Tibial nerve (tissue), 4 donors: Measurements from ENCODE around the gene PAIP2. TPM values are rescaled to one million over a fixed set of nuclear protein-coding genes. Genes with fewer than 3 reads are reported as not detected.

Experiments used
- DNase-seq, 2 donors: peaks; one replicate each; pipeline ENCODE4 v3.0.0-alpha.2; 2019; ENCODE audit warnings: low spot score in 2 of 2
- H3K27ac ChIP-seq, 4 donors: fragments of 200-600 bp; sonication (generic) in 3 of 4; one replicate each; pipeline ENCODE4 v1.5.1; 2017 to 2019; ENCODE audit warnings: mild to moderate bottlenecking in 1 of 4
- H3K27me3 ChIP-seq, 2 donors: fragments of 200-600 bp; sonication (generic) in 1 of 2; one replicate each; pipeline versions ENCODE4 v1.5.1 to v1.6.0; 2017 to 2019
- H3K36me3 ChIP-seq, 3 donors: fragments of 200-600 bp; sonication (generic); one replicate each; pipeline ENCODE4 v1.5.1; 2018 to 2019
- H3K4me1 ChIP-seq, 4 donors: fragments of 200-600 bp; sonication (generic) in 3 of 4; one replicate each; pipeline ENCODE4 v1.5.1; 2017 to 2019
- H3K4me3 ChIP-seq, 4 donors: fragments of 200-600 bp; sonication (generic) in 3 of 4; one replicate each; pipeline ENCODE4 v1.5.1; 2017 to 2019; ENCODE audit warnings: mild to moderate bottlenecking in 1 of 4, moderate library complexity in 1 of 4
- H3K9me3 ChIP-seq, 4 donors: fragments of 200-600 bp; sonication (generic) in 3 of 4; one replicate each; pipeline ENCODE4 v1.5.1; 2017 to 2019
- EP300 ChIP-seq, 2 donors: sonication (generic); formaldehyde crosslinking; IDR thresholded peaks; one replicate each; pipeline ENCODE4 v1.6.1; 2017; ENCODE audit warnings: antibody characterized with exemption in 2 of 2, mild to moderate bottlenecking in 1 of 2
- POLR2A ChIP-seq, 2 donors: fragments of 450-650 bp; IDR thresholded peaks; one replicate each; pipeline ENCODE4 v1.6.1; 2017; ENCODE audit warnings: antibody characterized with exemption in 2 of 2, mild to moderate bottlenecking in 2 of 2, moderate library complexity in 2 of 2
- WGBS, 2 donors: methylation state at CpG; one replicate each; pipeline ENCODE4 v1.1.5; 2018; 5-methylcytosine and 5-hydroxymethylcytosine counted together
- total RNA-seq, 4 donors: library from RNA; depleted of rRNA; stranded (reverse); fragments of >200 nt; gene quantifications; one replicate each; pipeline ENCODE4 v1.1.0, GENCODE V29; 2016
- TF ChIP-seq, protein P1 (sequence below), 5 experiments: fragments of 200-600 bp in 3 of 5; fragments of 450-650 bp in 2 of 5; sonication (generic) in 3 of 5; IDR thresholded peaks; one replicate each; pipeline ENCODE4 v1.5.1; 2016 to 2019; ENCODE audit warnings: antibody characterized with exemption in 5 of 5, mild to moderate bottlenecking in 3 of 5, moderate library complexity in 2 of 5

The PAIP2 gene
- total RNA-seq, 4 donors from 2014 or later: 70.6 to 99.2 (median 87.3) TPM

DNA sequence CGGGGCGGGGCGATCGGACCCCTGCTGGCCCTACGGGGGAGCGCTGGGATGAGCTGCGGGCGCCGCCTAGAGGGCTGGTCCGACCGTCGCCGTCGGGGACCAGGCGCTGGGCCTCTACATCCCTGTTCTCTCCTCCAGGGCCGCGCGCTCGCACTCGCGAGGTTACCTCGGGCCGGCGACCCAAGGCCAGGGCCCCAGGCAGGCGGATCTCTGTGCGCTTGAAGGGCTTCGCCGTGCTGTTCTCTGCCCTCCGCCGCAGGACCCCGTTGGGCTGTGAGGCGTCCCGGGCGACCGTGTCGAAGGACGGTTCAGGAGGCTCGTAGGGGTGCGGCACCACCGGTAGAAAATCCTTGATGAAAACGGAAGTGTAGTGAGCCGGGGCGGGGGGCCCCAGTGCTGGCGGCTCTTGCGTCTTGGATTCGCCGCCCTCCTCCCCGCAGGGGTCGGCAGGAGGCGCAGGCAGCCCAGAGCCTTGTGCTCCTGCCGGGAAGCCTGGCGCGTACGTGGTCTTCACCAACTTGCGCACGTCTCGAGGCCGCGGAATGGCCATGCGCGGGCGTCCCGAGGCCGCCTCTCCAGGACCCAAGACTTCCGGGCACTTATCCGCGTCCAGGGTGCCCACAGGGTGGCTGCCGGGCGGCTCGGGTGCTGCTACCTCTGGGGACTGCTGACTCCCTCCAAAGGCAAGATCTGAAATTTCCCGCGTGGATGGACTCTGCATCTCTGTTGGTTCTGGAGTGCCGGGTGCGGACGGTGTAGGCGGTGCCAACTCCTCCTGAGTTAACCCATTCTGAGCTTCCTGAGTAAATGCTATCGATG is 51.2 kb downstream of the PAIP2 start:
- no peak for TF ChIP-seq EP300 (IDR thresholded peaks at IDR 0.05)
- TF ChIP-seq, protein P1, sequence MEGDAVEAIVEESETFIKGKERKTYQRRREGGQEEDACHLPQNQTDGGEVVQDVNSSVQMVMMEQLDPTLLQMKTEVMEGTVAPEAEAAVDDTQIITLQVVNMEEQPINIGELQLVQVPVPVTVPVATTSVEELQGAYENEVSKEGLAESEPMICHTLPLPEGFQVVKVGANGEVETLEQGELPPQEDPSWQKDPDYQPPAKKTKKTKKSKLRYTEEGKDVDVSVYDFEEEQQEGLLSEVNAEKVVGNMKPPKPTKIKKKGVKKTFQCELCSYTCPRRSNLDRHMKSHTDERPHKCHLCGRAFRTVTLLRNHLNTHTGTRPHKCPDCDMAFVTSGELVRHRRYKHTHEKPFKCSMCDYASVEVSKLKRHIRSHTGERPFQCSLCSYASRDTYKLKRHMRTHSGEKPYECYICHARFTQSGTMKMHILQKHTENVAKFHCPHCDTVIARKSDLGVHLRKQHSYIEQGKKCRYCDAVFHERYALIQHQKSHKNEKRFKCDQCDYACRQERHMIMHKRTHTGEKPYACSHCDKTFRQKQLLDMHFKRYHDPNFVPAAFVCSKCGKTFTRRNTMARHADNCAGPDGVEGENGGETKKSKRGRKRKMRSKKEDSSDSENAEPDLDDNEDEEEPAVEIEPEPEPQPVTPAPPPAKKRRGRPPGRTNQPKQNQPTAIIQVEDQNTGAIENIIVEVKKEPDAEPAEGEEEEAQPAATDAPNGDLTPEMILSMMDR (IDR thresholded peaks at IDR 0.05): peak in 3 of 5 experiments; percentile 38 to 61 (median 60)
- H3K9me3 ChIP-seq: no peaks in the 10 kb centered on the region
- H3K4me3 ChIP-seq: peak overlapping the region in 3 of 4 donors; percentile 26 to 57 (median 53)
- DNase-seq: no peak
- peak overlapping the region in 1 of 4 donors; percentile 74 for H3K27ac ChIP-seq
- 12 to 20% methylated on average over 69 to 73 of the region's 77 CpGs for WGBS, 2 donors
- H3K4me1 ChIP-seq: peaks cover 0 to 47% (median 21%) of the 10 kb centered on the region in 4 donors
- H3K27me3 ChIP-seq: peaks cover 0 to 35% of the 10 kb centered on the region in 2 donors
- H3K36me3 ChIP-seq: no peaks in the 10 kb centered on the region

DNA sequence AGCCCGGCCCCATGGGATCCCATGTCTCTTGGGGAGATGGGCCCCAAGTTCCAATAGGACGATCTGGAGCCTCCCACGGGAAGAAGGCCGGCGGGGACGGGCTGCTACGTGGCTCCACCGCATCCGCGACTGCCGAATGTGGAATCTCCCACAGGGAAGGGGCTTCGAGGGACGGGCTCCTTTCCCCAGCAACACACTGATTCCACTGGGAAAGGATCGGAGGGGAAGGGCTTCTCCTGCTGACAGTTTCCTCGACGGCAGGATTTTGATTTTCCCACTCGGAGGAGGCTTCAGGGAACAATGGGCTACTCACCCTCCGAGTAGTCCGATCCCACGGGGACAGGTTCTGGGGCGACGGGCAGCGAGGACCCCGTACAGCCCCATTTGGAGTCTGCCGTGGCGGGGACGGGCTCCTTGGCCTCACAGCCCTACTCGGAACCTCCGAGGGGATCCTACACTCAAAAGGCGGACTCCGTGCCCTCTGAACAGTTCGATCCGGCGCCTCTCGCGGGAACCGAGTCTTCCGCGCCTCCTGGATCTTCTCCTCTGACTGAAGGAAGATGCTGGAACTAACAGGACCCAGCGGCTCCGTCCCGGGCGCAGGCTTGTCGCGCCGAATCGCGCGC is 52.0 kb downstream of the PAIP2 start:
- DNase-seq: no peak
- peak overlapping the region; percentile 14 to 57 (median 40) for H3K4me3 ChIP-seq
- H3K36me3 ChIP-seq: no peaks in the 10 kb centered on the region
- WGBS, 2 donors: 8 to 20% methylated on average over 40 to 47 of the region's 49 CpGs
- H3K9me3 ChIP-seq: no peaks in the 10 kb centered on the region
- TF ChIP-seq EP300 (IDR thresholded peaks at IDR 0.05) (no peak), POLR2A (IDR thresholded peaks at IDR 0.05) (no peak)
- TF ChIP-seq, protein P1 (IDR thresholded peaks at IDR 0.05): no peak
- no peak overlapping the region for H3K27ac ChIP-seq
- peaks cover 0 to 40% (median 19%) of the 10 kb centered on the region in 4 donors for H3K4me1 ChIP-seq
- peaks cover 0 to 35% of the 10 kb centered on the region in 2 donors for H3K27me3 ChIP-seq

DNA sequence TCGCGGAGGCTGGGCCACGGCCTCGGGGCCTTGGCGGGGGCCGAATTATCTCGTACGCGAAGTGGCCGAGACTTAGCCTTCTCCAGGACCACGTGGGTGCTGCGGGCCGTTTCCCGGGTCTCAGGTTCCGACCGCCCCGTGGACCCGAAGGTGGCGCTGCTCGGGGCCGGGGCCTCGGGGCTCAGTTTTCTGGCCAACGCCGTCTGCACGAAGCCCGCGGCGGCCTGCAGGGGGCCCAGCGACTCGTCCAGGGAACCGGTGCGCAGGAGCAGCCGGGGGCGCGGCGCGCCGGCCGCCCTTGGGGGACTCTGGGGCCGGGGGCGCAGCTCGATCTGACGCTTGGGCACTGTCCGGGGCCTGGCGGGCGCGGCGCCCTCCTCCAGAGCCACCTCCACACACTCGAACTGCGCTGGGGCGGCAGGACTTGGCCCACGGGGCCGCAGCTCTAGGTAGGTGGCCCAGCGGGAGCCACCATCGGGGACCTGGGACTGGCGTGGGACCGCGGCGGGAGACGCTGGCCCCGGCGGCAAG is 52.5 kb downstream of the PAIP2 start:
- Histone ChIP-seq H3K36me3 (no peaks in the 10 kb centered on the region), H3K9me3 (no peaks in the 10 kb centered on the region), H3K4me1 (peaks cover 0 to 40% (median 19%) of the 10 kb centered on the region in 4 donors), H3K27me3 (peaks cover 0 to 35% of the 10 kb centered on the region in 2 donors), H3K27ac (peak overlapping the region in 1 of 4 donors; percentile 27), H3K4me3 (peak overlapping the region; percentile 14 to 57 (median 40))
- WGBS, 2 donors: 3% methylated on average over 20 to 23 of the region's 62 CpGs
- no peak for DNase-seq
- no peak for TF ChIP-seq EP300 (IDR thresholded peaks at IDR 0.05)
- TF ChIP-seq, protein P1 (IDR thresholded peaks at IDR 0.05): peak in 3 of 5 experiments; percentile 41 to 59 (median 54)

DNA sequence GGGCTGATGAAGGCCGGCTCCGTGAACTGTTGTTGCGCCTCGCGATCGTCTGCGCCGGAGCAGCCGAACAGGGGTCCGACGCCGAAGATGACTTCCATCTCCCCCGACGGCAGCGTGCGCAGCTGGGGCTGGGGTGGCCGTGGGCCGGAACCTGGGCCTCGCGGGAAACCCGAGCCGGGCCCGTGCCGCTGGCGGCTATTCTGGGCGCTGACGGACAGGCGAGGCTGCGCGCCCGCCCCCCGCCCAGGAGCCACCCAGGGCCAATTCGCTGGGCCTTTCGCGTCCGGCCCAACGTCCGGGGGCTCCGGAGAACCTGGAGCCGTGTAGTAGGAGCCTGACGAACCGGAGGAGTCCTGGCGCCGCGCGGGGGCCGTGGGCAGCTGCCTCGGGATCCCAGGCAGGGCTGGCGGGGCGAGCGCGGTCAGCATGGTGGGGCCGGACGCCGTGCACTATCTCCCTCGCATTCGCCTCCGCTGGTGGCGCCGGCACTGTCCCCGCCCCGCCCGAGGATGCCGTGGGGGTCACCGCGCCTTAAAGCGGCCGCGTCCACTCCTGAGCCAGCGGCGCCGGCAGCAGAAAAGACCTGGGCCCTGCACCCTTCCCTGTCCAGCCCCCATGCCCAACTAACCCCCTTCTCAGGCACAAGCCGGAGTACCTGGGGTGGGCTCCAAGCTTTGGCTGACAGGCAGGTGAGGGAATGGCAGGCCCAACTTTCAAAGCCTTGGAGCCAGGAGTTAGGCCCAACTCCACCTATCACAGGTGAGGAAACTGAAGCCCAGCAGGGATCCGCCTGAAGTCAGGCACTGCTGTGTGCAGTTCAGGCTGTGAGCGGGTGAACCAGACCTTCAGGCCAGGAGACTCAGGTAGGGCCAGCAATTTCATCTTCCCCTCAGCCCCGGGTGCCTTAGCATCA is 53.3 kb downstream of the PAIP2 start, which contains the start of gene PROB1:
TSS of gene PROB1 (minus strand) at position 451 of the 913 bp plus-strand sequence. CDS start at position 428, 23 bp downstream.
- DNase-seq: no peak
- 18 to 20% methylated on average over 23 to 28 of the region's 76 CpGs for WGBS, 2 donors

More for the DNA sequence above, 53.3 kb downstream of the PAIP2 start, which contains the start of gene PROB1:
- Histone ChIP-seq H3K4me3 (peak within 1 kb of the TSS; percentile 14 to 57 (median 40)), H3K36me3 (no peaks in the 10 kb centered on the region), H3K27me3 (peaks cover 0 to 35% of the 10 kb centered on the region in 2 donors), H3K27ac (peak within 1 kb of the TSS in 2 of 4 donors; percentile 7 to 27), H3K4me1 (peaks cover 0 to 40% (median 19%) of the 10 kb centered on the region in 4 donors), H3K9me3 (no peaks in the 10 kb centered on the region)
- no peak for TF ChIP-seq POLR2A (IDR thresholded peaks at IDR 0.05)
- TF ChIP-seq, protein P1 (IDR thresholded peaks at IDR 0.05): no peak
- no peak for TF ChIP-seq EP300 (IDR thresholded peaks at IDR 0.05)
